Stimulated activated naive B cell treated with anti-CD40 and anti-IgM and Interleukin-4, amounts not matched to agents 10 μg/mL and 1 μg/mL and 100 μg/mL, for 72 hours (primary cell): ENCODE data around the gene PPM1J.

ENCODE experiments used
- ATAC-seq, 2 donors: fragments of 150-1000 bp; cut with Tn5 transposase; replicated peaks; 2 replicates each; pipeline ENCODE4 v1.10.0; 2021; ENCODE audit warnings: moderate library complexity in 1 of 2
- DNase-seq: peaks from one replicate; pipeline ENCODE4 v3.0.0; 2021
- H3K27ac Mint-ChIP-seq: one replicate; pipeline ENCODE4 v1.8.0; 2022; ENCODE audit warnings: mild to moderate bottlenecking, mixed read lengths
- H3K27me3 Mint-ChIP-seq, 2 donors: one replicate each; pipeline ENCODE4 v1.8.0; 2022; ENCODE audit warnings: mixed read lengths in 2 of 2
- H3K36me3 Mint-ChIP-seq, 2 donors: one replicate each; pipeline ENCODE4 v1.8.0; 2022; ENCODE audit warnings: mixed read lengths in 2 of 2, mild to moderate bottlenecking in 1 of 2
- H3K4me1 Mint-ChIP-seq, 2 donors: one replicate each; pipeline ENCODE4 v1.8.0; 2022; ENCODE audit warnings: mixed read lengths in 2 of 2, mild to moderate bottlenecking in 1 of 2
- H3K4me3 Mint-ChIP-seq, 2 donors: one replicate each; pipeline ENCODE4 v1.8.0; 2022; ENCODE audit warnings: mild to moderate bottlenecking in 2 of 2, mixed read lengths in 2 of 2, moderate library complexity in 1 of 2
- H3K9me3 Mint-ChIP-seq, 2 donors: one replicate each; pipeline ENCODE4 v1.8.0; 2022; ENCODE audit warnings: mixed read lengths in 2 of 2, mild to moderate bottlenecking in 1 of 2

Gene PPM1J

DNA sequence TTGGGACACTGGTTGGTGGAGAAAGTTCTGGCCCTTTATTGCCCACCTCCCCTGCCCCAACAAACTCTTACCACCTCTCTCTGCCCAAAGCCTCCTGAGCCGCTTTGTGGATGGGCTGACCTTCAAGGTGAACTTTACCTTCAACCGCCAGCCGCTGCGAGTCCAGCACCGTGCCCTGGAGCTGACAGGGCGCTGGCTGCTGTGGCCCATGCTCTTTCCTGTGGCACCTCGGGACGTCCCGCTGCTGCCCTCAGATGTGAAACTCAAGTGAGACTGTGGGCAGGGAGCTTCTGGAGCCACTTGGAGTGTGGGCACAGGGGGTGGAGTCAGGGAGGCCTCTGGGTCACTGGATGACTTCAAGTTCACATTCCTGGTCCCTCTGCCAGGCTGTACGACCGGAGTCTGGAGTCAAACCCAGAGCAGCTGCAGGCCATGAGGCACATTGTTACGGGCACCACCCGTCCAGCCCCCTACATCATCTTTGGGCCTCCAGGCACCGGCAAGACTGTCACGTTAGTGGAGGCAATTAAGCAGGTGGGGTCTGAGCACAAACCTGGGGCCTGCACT is 20.7 kb downstream of the PPM1J start:
- H3K36me3 Mint-ChIP-seq = peaks cover 28 to 40% of the 10 kb centered on the region in 2 donors
- ATAC-seq = no peak
- no peak overlapping the region for H3K27ac Mint-ChIP-seq
- H3K4me3 Mint-ChIP-seq = no peak overlapping the region
- peaks cover 12 to 18% of the 10 kb centered on the region in 2 donors for H3K4me1 Mint-ChIP-seq
- DNase-seq = no peak
- H3K27me3 Mint-ChIP-seq = no peaks in the 10 kb centered on the region
- no peaks in the 10 kb centered on the region for H3K9me3 Mint-ChIP-seq

GRCh38 chr1:112693821-112694220 is 21.3 kb downstream of the PPM1J start:
- Mint-ChIP-seq H3K27ac (no peak overlapping the region), H3K4me3 (no peak overlapping the region), H3K4me1 (peaks cover 8 to 12% of the 10 kb centered on the region in 2 donors), H3K36me3 (peaks cover 28 to 41% of the 10 kb centered on the region in 2 donors), H3K9me3 (no peaks in the 10 kb centered on the region), H3K27me3 (no peaks in the 10 kb centered on the region)
- no peak for DNase-seq
- no peak for ATAC-seq

DNA sequence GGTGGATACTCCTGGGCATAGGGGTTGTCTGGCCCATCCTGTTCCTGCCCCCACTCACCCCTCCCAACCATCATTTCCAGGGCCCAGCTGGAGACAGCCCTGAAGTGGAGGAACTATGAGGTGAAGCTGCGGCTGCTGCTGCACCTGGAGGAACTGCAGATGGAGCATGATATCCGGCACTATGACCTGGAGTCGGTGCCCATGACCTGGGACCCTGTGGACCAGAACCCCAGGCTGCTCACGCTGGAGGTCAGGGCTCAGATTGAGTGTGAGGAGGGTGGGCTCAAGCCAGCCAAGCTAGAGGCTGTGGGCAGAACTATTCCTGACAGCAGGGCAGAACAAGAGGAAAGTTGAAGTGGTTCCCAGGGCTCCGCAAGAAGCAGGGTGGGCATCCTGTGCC is 22.5 kb downstream of the PPM1J start:
- no peak overlapping the region for H3K4me3 Mint-ChIP-seq
- no peaks in the 10 kb centered on the region for H3K27me3 Mint-ChIP-seq
- ATAC-seq (no peak), DNase-seq (no peak)
- peaks cover 2 to 5% of the 10 kb centered on the region in 2 donors for H3K4me1 Mint-ChIP-seq
- peaks cover 26 to 39% of the 10 kb centered on the region in 2 donors for H3K36me3 Mint-ChIP-seq
- no peaks in the 10 kb centered on the region for H3K9me3 Mint-ChIP-seq
- H3K27ac Mint-ChIP-seq = no peak overlapping the region

- no peaks in the 10 kb centered on the region for H3K9me3 Mint-ChIP-seq
- ATAC-seq (no peak), DNase-seq (no peak)
- peaks cover 7 to 12% of the 10 kb centered on the region in 2 donors for H3K4me1 Mint-ChIP-seq
- no peaks in the 10 kb centered on the region for H3K27me3 Mint-ChIP-seq
- H3K36me3 Mint-ChIP-seq = peaks cover 20 to 26% of the 10 kb centered on the region in 2 donors
- no peak overlapping the region for H3K27ac Mint-ChIP-seq
- H3K4me3 Mint-ChIP-seq = no peak overlapping the region
These were observed 25.3 kb downstream of the PPM1J start for GRCh38 chr1:112689842-112690237.

- H3K27ac Mint-ChIP-seq = no peak overlapping the region
- H3K9me3 Mint-ChIP-seq = no peaks in the 10 kb centered on the region
- no peak overlapping the region for H3K4me3 Mint-ChIP-seq
- no peaks in the 10 kb centered on the region for H3K27me3 Mint-ChIP-seq
- peaks cover 19 to 24% of the 10 kb centered on the region in 2 donors for H3K36me3 Mint-ChIP-seq
- no peak for ATAC-seq
- DNase-seq = no peak
- peaks cover 7 to 12% of the 10 kb centered on the region in 2 donors for H3K4me1 Mint-ChIP-seq
These were observed 25.8 kb downstream of the PPM1J start for GRCh38 chr1:112689196-112689841.

DNA sequence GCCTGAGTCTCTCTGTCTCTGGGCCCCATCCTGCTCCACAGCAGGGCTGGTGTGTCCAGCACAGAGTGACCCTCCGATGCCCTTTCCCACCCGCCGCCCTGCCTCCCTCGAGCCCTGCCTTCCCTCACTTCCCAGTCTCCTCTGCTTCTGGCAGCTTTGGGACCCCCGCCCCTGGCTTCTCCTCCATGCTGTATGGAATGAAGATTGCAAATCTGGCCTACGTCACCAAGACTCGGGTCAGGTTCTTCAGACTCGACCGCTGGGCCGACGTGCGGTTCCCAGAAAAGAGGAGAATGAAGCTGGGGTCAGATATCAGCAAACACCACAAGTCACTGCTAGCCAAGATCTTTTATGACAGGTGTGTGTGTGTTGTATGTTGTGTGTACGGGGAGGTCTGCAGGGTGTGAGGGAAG is 26.3 kb downstream of the PPM1J start:
- H3K4me1 Mint-ChIP-seq = peaks cover 7 to 12% of the 10 kb centered on the region in 2 donors
- no peak for ATAC-seq
- peaks cover 19 to 24% of the 10 kb centered on the region in 2 donors for H3K36me3 Mint-ChIP-seq
- H3K27ac Mint-ChIP-seq = no peak overlapping the region
- no peaks in the 10 kb centered on the region for H3K9me3 Mint-ChIP-seq
- DNase-seq = no peak
- H3K27me3 Mint-ChIP-seq = no peaks in the 10 kb centered on the region
- no peak overlapping the region for H3K4me3 Mint-ChIP-seq

DNA sequence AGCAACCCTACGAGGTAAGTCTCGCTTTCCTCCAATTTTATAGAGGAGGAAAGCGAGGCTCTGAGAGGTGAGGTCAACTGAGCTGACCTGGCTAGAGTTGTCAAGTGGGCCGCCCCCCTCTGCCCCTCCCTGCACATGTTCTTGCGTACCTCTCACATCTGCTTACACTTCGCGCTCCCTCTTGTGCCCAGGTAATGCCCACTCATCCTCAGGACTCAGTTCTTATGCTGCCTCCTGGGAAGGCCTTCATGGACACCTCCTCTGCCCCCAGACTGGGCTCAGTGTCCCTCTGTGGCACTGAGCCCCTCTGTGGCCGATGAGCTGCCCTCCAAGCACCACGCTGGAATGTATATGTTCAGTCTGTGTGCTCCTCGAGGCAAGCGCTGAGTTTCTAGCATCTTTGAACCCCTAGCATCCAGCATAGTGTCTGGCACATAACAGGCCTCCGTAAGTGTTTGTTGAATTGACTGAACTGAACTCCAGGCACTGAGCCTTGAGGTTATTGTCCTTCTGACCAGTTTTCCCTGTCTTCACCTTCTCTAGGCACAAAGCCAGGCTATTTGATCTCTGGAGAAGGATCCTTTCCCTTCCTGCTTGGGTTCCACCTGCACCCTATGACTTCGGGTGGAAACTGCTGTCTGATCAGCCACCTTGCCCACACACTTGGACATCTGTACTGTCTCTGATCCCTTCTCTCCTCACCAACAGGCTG is 27.2 kb downstream of the PPM1J start:
- no peak for DNase-seq
- no peak overlapping the region for H3K4me3 Mint-ChIP-seq

GRCh38 chr1:112687361-112687760 is 27.8 kb downstream of the PPM1J start:
- no peak overlapping the region for H3K27ac Mint-ChIP-seq
- no peaks in the 10 kb centered on the region for H3K9me3 Mint-ChIP-seq
- H3K4me3 Mint-ChIP-seq = no peak overlapping the region
- ATAC-seq (no peak), DNase-seq (no peak)
- peaks cover 16 to 17% of the 10 kb centered on the region in 2 donors for H3K36me3 Mint-ChIP-seq
- peaks cover 7 to 12% of the 10 kb centered on the region in 2 donors for H3K4me1 Mint-ChIP-seq
- H3K27me3 Mint-ChIP-seq = no peaks in the 10 kb centered on the region

More for the DNA sequence above, 27.2 kb downstream of the PPM1J start:
- Mint-ChIP-seq H3K27ac (no peak overlapping the region), H3K4me1 (peaks cover 7 to 12% of the 10 kb centered on the region in 2 donors), H3K36me3 (peaks cover 19 to 22% of the 10 kb centered on the region in 2 donors), H3K9me3 (no peaks in the 10 kb centered on the region), H3K27me3 (no peaks in the 10 kb centered on the region)
- ATAC-seq = no peak

- Mint-ChIP-seq H3K27me3 (no peaks in the 10 kb centered on the region), H3K9me3 (no peaks in the 10 kb centered on the region), H3K4me3 (no peak overlapping the region), H3K4me1 (peaks cover 7 to 12% of the 10 kb centered on the region in 2 donors), H3K36me3 (peaks cover 11 to 13% of the 10 kb centered on the region in 2 donors), H3K27ac (no peak overlapping the region)
- no peak for ATAC-seq
- no peak for DNase-seq
These were observed 28.3 kb downstream of the PPM1J start for GRCh38 chr1:112686835-112687234.

GRCh38 chr1:112686417-112686816 is 28.7 kb downstream of the PPM1J start:
- no peaks in the 10 kb centered on the region for H3K9me3 Mint-ChIP-seq
- no peak overlapping the region for H3K4me3 Mint-ChIP-seq
- H3K4me1 Mint-ChIP-seq = peaks cover 7 to 12% of the 10 kb centered on the region in 2 donors
- H3K27me3 Mint-ChIP-seq = no peaks in the 10 kb centered on the region
- peaks cover 7 to 9% of the 10 kb centered on the region in 2 donors for H3K36me3 Mint-ChIP-seq
- DNase-seq (no peak), ATAC-seq (peak in 1 of 2 donors; percentile 46)
- no peak overlapping the region for H3K27ac Mint-ChIP-seq

DNA sequence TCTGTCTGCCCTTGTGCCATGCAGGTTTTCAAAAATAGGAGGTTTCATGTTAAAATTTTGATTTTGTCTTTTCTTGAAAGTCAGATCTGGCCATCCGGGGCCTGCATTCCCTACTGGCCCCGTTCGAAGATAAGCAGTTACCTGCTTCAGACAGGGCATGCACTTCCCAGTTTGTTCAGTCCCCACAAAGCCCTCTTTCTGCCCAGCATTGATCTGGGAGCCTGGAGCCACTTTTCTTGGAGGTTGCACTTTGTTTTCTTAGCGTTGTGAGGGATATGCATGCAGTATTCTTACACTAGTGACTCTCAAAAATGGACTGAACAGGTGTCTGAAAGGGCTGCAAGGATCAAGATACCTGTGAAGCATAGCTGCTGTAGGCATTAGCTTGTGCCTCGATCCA is 29.2 kb downstream of the PPM1J start:
- Mint-ChIP-seq H3K4me1 (peaks cover 7 to 12% of the 10 kb centered on the region in 2 donors), H3K27ac (no peak overlapping the region), H3K4me3 (no peak overlapping the region), H3K36me3 (peaks cover 8 to 9% of the 10 kb centered on the region in 2 donors), H3K27me3 (no peaks in the 10 kb centered on the region), H3K9me3 (no peaks in the 10 kb centered on the region)
- DNase-seq (no peak), ATAC-seq (no peak)

GRCh38 chr1:112678605-112679004 is 36.5 kb downstream of the PPM1J start:
- Mint-ChIP-seq H3K36me3 (peaks cover 7 to 11% of the 10 kb centered on the region in 2 donors), H3K4me3 (no peak overlapping the region), H3K9me3 (no peaks in the 10 kb centered on the region), H3K4me1 (peaks cover 28 to 35% of the 10 kb centered on the region in 2 donors), H3K27me3 (no peaks in the 10 kb centered on the region), H3K27ac (no peak overlapping the region)
- ATAC-seq = no peak
- no peak for DNase-seq

GRCh38 chr1:112677501-112677900 is 37.6 kb downstream of the PPM1J start:
- ATAC-seq = no peak
- Mint-ChIP-seq H3K4me3 (no peak overlapping the region), H3K36me3 (peaks cover 12 to 15% of the 10 kb centered on the region in 2 donors), H3K9me3 (no peaks in the 10 kb centered on the region), H3K27me3 (no peaks in the 10 kb centered on the region), H3K27ac (no peak overlapping the region), H3K4me1 (peaks cover 30 to 43% of the 10 kb centered on the region in 2 donors)
- DNase-seq = no peak

DNA sequence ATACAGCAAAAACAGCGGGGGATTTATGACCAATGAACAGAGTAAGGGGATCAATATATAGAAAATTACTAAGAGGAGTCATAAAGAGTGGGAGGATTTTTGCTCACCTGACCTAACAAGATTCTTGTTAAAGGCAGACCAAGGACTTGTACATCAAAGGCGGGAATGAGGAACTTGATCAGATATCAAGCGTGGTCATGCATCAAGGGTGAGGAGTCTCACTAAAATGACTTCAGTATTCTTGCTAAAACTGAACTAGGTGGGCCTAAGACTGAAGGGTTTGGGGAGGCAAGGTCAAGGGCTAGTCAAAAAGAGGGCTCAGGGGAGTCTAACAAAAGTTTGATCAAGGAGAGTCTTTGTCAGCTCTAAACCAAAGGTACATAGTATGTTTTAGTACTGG is 38.6 kb downstream of the PPM1J start:
- Mint-ChIP-seq H3K27me3 (no peaks in the 10 kb centered on the region), H3K4me1 (peaks cover 30 to 43% of the 10 kb centered on the region in 2 donors), H3K27ac (peak overlapping the region; percentile 42), H3K9me3 (no peaks in the 10 kb centered on the region), H3K4me3 (no peak overlapping the region), H3K36me3 (peaks cover 13 to 22% of the 10 kb centered on the region in 2 donors)
- ATAC-seq = peak; percentile 14 to 39
- DNase-seq = no peak
